T-cell (primary cell): Measurements from ENCODE around the gene SIRT7. TPM values are rescaled to one million over a fixed set of nuclear protein-coding genes. Genes with fewer than 3 reads are reported as not detected.

Source experiments
- ATAC-seq, 4 experiments: fragments of 200-7000 bp in 3 of 4; fragments of 150-1000 bp in 1 of 4; cut with Tn5 transposase; replicated peaks in 1 of 4; 1 replicate in 3 of 4; 2 replicates in 1 of 4; pipeline ENCODE4 v1.10.0; 2021; ENCODE audit warnings: moderate library complexity in 3 of 4, mild to moderate bottlenecking in 2 of 4, moderate number of reproducible peaks in 1 of 4
- CTCF ChIA-PET, 2 donors: fragments of 300-600 bp; sonication (Branson Sonifier 250); formaldehyde crosslinking; loops; one replicate each; lab custom pipeline; 2022; ENCODE audit warnings: antibody characterized with exemption in 2 of 2; lab: Charles Lee
- POLR2A ChIA-PET, 2 donors: fragments of 300-600 bp; sonication (Branson Sonifier 250); formaldehyde crosslinking; loops; one replicate each; lab custom pipeline; 2022; ENCODE audit warnings: antibody characterized with exemption in 2 of 2; lab: Charles Lee
- DNase-seq, 35 experiments: peaks; one replicate each; pipeline versions ENCODE4 v3.0.0 to v3.0.0-alpha.2; 2013 to 2023
- H3K27ac ChIP-seq: one replicate; pipeline ENCODE4 v1.5.1; 2013; ENCODE audit warnings: low read length
- H3K27me3 ChIP-seq, 2 experiments: replicated peaks in 1 of 2; 1 replicate in 1 of 2; 2 replicates in 1 of 2; pipeline versions ENCODE4 v1.6.1 to v1.7.0; 2013; ENCODE audit warnings: low read length in 1 of 2, mixed read lengths in 1 of 2; ENCODE audit not compliant: control insufficient read depth in 2 of 2, insufficient read depth in 2 of 2; ENCODE audit errors: extremely low read depth in 1 of 2
- H3K36me3 ChIP-seq, 2 donors: 1 replicate in 1 of 2; 2 replicates in 1 of 2; pipeline versions ENCODE4 v1.6.1 to v1.7.0; 2013; ENCODE audit warnings: low read length in 1 of 2; ENCODE audit not compliant: control insufficient read depth in 2 of 2, insufficient read depth in 1 of 2; ENCODE audit errors: extremely low read depth in 1 of 2
- H3K4me1 ChIP-seq, 2 experiments: 1 replicate in 1 of 2; 2 replicates in 1 of 2; pipeline versions ENCODE4 v1.6.1 to v1.7.0; 2013; ENCODE audit warnings: low read length in 2 of 2, mixed read lengths in 1 of 2; ENCODE audit not compliant: insufficient read depth in 2 of 2, control insufficient read depth in 1 of 2; ENCODE audit errors: extremely low read depth in 1 of 2
- H3K4me3 ChIP-seq, 2 donors: 1 replicate in 1 of 2; 2 replicates in 1 of 2; pipeline versions ENCODE4 v1.5.1 to v1.7.0; 2013; ENCODE audit warnings: mild to moderate bottlenecking in 2 of 2, low read length in 1 of 2, moderate library complexity in 1 of 2; ENCODE audit not compliant: control insufficient read depth in 1 of 2; ENCODE audit errors: extremely low read depth in 1 of 2
- H3K9me3 ChIP-seq: 2 replicates; pipeline ENCODE4 v1.7.0; 2013
- H3K27ac Mint-ChIP-seq, 2 donors: one replicate each; pipeline ENCODE4 v1.8.0; 2020 to 2021; ENCODE audit warnings: mild to moderate bottlenecking in 2 of 2, mixed read lengths in 2 of 2
- H3K27me3 Mint-ChIP-seq, 2 donors: one replicate each; pipeline ENCODE4 v1.8.0; 2021 to 2022; ENCODE audit warnings: mixed read lengths in 2 of 2
- H3K36me3 Mint-ChIP-seq: one replicate; pipeline ENCODE4 v1.8.0; 2021; ENCODE audit warnings: mixed read lengths
- H3K4me1 Mint-ChIP-seq, 3 donors: one replicate each; pipeline ENCODE4 v1.8.0; 2020 to 2022; ENCODE audit warnings: mixed read lengths in 3 of 3, mild to moderate bottlenecking in 1 of 3
- H3K4me3 Mint-ChIP-seq, 3 donors: one replicate each; pipeline ENCODE4 v1.8.0; 2020 to 2022; ENCODE audit warnings: mild to moderate bottlenecking in 3 of 3, mixed read lengths in 3 of 3, moderate library complexity in 3 of 3
- H3K9me3 Mint-ChIP-seq, 3 donors: one replicate each; pipeline ENCODE4 v1.8.0; 2020 to 2022; ENCODE audit warnings: mixed read lengths in 3 of 3
- whole genome bisulfite sequencing: methylation state at CpG from one replicate; pipeline ENCODE4 v1.1.5; 2013; ENCODE audit warnings: missing lambda C conversion rate; ENCODE audit not compliant: insufficient coverage; 5-methylcytosine and 5-hydroxymethylcytosine counted together
- total RNA-seq, 35 experiments: library from RNA in 6 of 35; stranded (reverse) in 6 of 35; fragments of 120-200 nt in 1 of 35; gene quantifications; one replicate each; pipeline versions ENCODE4 v1.2.1 to v1.2.4 and lab custom pipeline; 2013 to 2026

Gene SIRT7
- total RNA-seq, 5 donors from 2014 or later (not counting 1 experiment from before 2014, with no cell fraction given): 54.3 to 96.2 (median 77.4) TPM

- peak within 1 kb of the TSS; percentile 81 to 90 (median 83) for H3K4me3 Mint-ChIP-seq
- Histone ChIP-seq H3K36me3 (no peaks in the 10 kb centered on the region), H3K9me3 (no peaks in the 10 kb centered on the region), H3K27ac (peak within 1 kb of the TSS; percentile 31), H3K4me1 (peaks cover 23 to 48% of the 10 kb centered on the region in 2 experiments), H3K27me3 (peaks cover 2 to 46% of the 10 kb centered on the region in 2 experiments), H3K4me3 (peak within 1 kb of the TSS; percentile 56 to 58)
- no peaks in the 10 kb centered on the region for H3K9me3 Mint-ChIP-seq
- peak within 1 kb of the TSS; percentile 88 to 89 for H3K27ac Mint-ChIP-seq
- DNase-seq: peak; percentile 68 to 96 (median 82)
- WGBS: under 1% methylated on average over 93 of the region's 98 CpGs
- H3K27me3 Mint-ChIP-seq: peaks cover 0 to 24% of the 10 kb centered on the region in 2 donors
- ATAC-seq: peak; percentile 71 to 81 (median 73)
- H3K4me1 Mint-ChIP-seq: peaks cover 21 to 37% (median 22%) of the 10 kb centered on the region in 3 donors
- CTCF ChIA-PET: interaction anchor here in 1 of 2 donors (0.5 to 0.6 kb wide), 2 partner anchors 11 to 17 kb away, joined by 4 to 8 read pairs; no protein-coding TSS in a partner anchor
- no peaks in the 10 kb centered on the region for H3K36me3 Mint-ChIP-seq
- POLR2A ChIA-PET: interaction anchor here in 1 of 2 donors (0.6 kb wide), 1 partner anchor 28 kb away, joined by 3 read pairs; no protein-coding TSS in a partner anchor
Observed at GRCh38 chr17:81927653-81928543, 9.9 kb upstream of the SIRT7 start, which contains the start of gene MAFG. TSS of gene MAFG (minus strand) at chr17:81927735. CDS start at chr17:81923185, 4,550 bp downstream.

DNA sequence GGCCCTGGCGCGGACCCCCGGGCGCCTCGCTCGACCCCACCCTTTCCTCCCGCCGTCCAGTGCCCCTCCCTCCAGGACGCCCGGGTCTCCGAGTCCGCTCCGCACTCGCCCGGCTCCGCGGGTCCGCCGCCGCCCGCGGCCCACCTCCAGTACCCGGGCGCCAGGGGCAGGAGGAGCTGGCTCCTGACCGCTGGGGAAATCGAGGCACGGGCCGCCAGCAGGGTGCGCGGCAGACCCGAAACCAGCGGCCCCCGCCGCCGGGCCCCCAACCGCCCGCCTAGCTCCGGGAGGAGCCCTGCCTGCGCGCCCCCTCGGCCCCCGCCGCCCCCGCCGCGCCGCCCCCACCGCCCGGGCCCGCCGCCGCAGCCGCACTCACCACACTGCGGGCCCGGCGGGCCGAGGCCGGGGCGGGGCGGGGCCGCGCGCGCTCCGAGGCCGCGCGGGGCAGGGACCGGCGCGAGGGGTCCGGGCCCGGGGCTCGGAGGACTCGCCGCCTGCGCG is 9.2 kb upstream of the SIRT7 start:
- H3K27ac ChIP-seq: no peak overlapping the region
- peaks cover 2 to 39% of the 10 kb centered on the region in 2 experiments for H3K27me3 ChIP-seq
- H3K36me3 Mint-ChIP-seq: no peaks in the 10 kb centered on the region
- H3K4me3 Mint-ChIP-seq: peak overlapping the region in 2 of 3 donors; percentile 70 to 90
- WGBS: under 1% methylated on average over 63 of the region's 78 CpGs
- peak overlapping the region; percentile 56 to 58 for H3K4me3 ChIP-seq
- peaks cover 0 to 24% of the 10 kb centered on the region in 2 donors for H3K27me3 Mint-ChIP-seq
- DNase-seq (peak in 4 of 35 experiments; percentile 7 to 24 (median 21)), ATAC-seq (peak; percentile 46 to 49 (median 48))
- H3K9me3 ChIP-seq: no peaks in the 10 kb centered on the region
- peaks cover 2% of the 10 kb centered on the region in 2 donors for H3K36me3 ChIP-seq
- H3K9me3 Mint-ChIP-seq: no peaks in the 10 kb centered on the region
- H3K4me1 ChIP-seq: peaks cover 23 to 48% of the 10 kb centered on the region in 2 experiments
- ChIA-PET CTCF (interaction anchor here in 1 of 2 donors (0.5 kb wide), 1 partner anchor 17 kb away, joined by 4 read pairs; no protein-coding TSS in a partner anchor), POLR2A (no interaction called here)
- H3K4me1 Mint-ChIP-seq: peaks cover 21 to 37% (median 22%) of the 10 kb centered on the region in 3 donors
- H3K27ac Mint-ChIP-seq: no peak overlapping the region

GRCh38 chr17:81926451-81927151 is 8.6 kb upstream of the SIRT7 start:
- no peaks in the 10 kb centered on the region for H3K9me3 ChIP-seq
- Mint-ChIP-seq H3K9me3 (no peaks in the 10 kb centered on the region), H3K4me3 (peak overlapping the region; percentile 81 to 90 (median 83)), H3K27ac (peak overlapping the region; percentile 88 to 89), H3K36me3 (no peaks in the 10 kb centered on the region), H3K27me3 (peaks cover 0 to 18% of the 10 kb centered on the region in 2 donors), H3K4me1 (peaks cover 21 to 37% (median 22%) of the 10 kb centered on the region in 3 donors)
- ChIA-PET CTCF (no interaction called here), POLR2A (no interaction called here)
- H3K27me3 ChIP-seq: peaks cover 2 to 34% of the 10 kb centered on the region in 2 experiments
- peaks cover 2 to 5% of the 10 kb centered on the region in 2 donors for H3K36me3 ChIP-seq
- DNase-seq (peak in 29 of 35 experiments; percentile 16 to 67 (median 39)), ATAC-seq (peak; percentile 25 to 35 (median 28))
- H3K4me3 ChIP-seq: peak overlapping the region; percentile 56 to 58
- H3K27ac ChIP-seq: peak overlapping the region; percentile 31
- H3K4me1 ChIP-seq: peaks cover 23 to 48% of the 10 kb centered on the region in 2 experiments
- under 1% methylated on average over 45 of the region's 46 CpGs for whole genome bisulfite sequencing

- Histone ChIP-seq H3K36me3 (peaks cover 2 to 5% of the 10 kb centered on the region in 2 donors), H3K4me1 (peaks cover 23 to 48% of the 10 kb centered on the region in 2 experiments), H3K27me3 (peaks cover 2 to 29% of the 10 kb centered on the region in 2 experiments), H3K9me3 (no peaks in the 10 kb centered on the region), H3K4me3 (peak overlapping the region; percentile 56 to 58), H3K27ac (peak overlapping the region; percentile 31)
- H3K27ac Mint-ChIP-seq: peak overlapping the region; percentile 88 to 89
- ATAC-seq: peak in 1 of 4 experiments; percentile 15
- H3K27me3 Mint-ChIP-seq: peaks cover 0 to 14% of the 10 kb centered on the region in 2 donors
- peaks cover 21 to 37% (median 22%) of the 10 kb centered on the region in 3 donors for H3K4me1 Mint-ChIP-seq
- DNase-seq: peak in 1 of 35 experiments; percentile 35
- CTCF ChIA-PET: interaction anchor here in 1 of 2 donors (0.7 kb wide), 1 partner anchor 33 kb away, joined by 4 read pairs; no protein-coding TSS in a partner anchor
- H3K4me3 Mint-ChIP-seq: peak overlapping the region; percentile 81 to 90 (median 83)
- POLR2A ChIA-PET: no interaction called here
- H3K9me3 Mint-ChIP-seq: no peaks in the 10 kb centered on the region
- 57% methylated on average over 6 of the region's 10 CpGs for WGBS
- no peaks in the 10 kb centered on the region for H3K36me3 Mint-ChIP-seq
Observed at GRCh38 chr17:81925860-81926450, 8.0 kb upstream of the SIRT7 start.

DNA sequence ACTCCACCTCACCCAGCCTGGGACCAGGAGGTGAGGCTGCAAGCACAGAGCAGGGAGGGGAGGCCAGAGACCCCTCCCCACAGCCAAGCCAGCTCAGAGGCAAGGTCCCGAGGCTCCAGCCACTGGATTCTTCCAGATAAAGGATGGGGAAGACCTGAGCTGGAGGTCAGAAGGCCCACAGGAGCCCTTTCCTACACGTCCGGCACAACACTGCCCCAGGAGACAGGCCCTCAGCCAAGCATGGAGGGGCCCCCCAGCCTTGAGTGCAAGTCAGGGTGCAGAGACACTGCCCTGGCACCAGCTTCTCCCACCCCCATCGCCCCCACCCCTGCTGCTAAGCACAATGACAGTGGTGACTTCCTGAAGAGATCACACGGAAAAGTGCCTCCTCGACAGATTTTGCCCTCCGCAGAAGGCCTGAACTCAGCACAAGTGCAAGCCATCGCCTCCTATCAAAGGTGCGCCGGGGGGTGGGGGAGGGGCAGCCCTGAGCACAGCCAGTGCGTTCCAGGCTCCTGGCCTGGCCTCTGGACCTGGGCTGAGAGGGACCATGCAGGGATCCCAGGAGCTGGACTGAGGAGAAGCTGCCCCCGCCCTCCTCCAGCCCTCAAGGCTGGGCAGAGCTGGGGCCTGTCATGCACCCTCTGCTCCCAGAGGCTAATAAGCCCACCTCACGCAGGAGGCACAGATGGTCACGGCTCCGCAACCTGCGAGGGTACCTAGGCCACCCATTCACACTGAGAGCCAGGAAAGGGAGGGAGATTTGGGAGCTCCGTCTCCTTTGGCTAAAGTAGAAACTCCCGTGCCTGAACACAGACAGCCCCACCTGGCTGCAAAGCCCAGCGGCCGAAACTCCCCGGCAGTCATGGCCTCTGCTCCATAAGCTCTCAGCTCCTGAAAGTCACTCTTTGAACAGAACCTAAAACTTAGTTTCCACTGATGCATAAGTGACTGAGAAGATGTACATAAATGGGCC is 6.9 kb upstream of the SIRT7 start:
- peak overlapping the region; percentile 62 to 90 (median 83) for H3K4me3 Mint-ChIP-seq
- peaks cover 23 to 48% of the 10 kb centered on the region in 2 experiments for H3K4me1 ChIP-seq
- H3K9me3 ChIP-seq: no peaks in the 10 kb centered on the region
- ATAC-seq (no peak), DNase-seq (peak in 2 of 35 experiments; percentile 15 to 45)
- H3K9me3 Mint-ChIP-seq: no peaks in the 10 kb centered on the region
- ChIA-PET CTCF (interaction anchor here in 1 of 2 donors (0.7 kb wide), 1 partner anchor 35 kb away, joined by 4 read pairs; no protein-coding TSS in a partner anchor), POLR2A (interaction anchor here in 1 of 2 donors (0.5 to 0.6 kb wide), 2 partner anchors 28 to 1621 kb away, joined by 3 to 5 read pairs; no protein-coding TSS in a partner anchor)
- H3K4me1 Mint-ChIP-seq: peaks cover 21 to 37% (median 22%) of the 10 kb centered on the region in 3 donors
- no peak overlapping the region for H3K27ac Mint-ChIP-seq
- no peaks in the 10 kb centered on the region for H3K36me3 Mint-ChIP-seq
- peaks cover 2 to 5% of the 10 kb centered on the region in 2 donors for H3K36me3 ChIP-seq
- H3K27me3 ChIP-seq: peaks cover 2 to 19% of the 10 kb centered on the region in 2 experiments
- 60% methylated on average over 17 of the region's 21 CpGs for WGBS
- H3K27me3 Mint-ChIP-seq: peaks cover 0 to 8% of the 10 kb centered on the region in 2 donors
- peak overlapping the region in 1 of 2 donors; percentile 10 for H3K4me3 ChIP-seq
- H3K27ac ChIP-seq: no peak overlapping the region
